HG02642 (cell line): ENCODE data around the gene HIGD1A.

ENCODE experiments used
- ATAC-seq: cut with Tn5 transposase; IDR thresholded peaks from one replicate; pipeline ENCODE4 v1.9.1; 2021; ENCODE audit warnings: mild to moderate bottlenecking; ENCODE audit not compliant: unreplicated experiment, poor library complexity

Gene HIGD1A

GRCh38 chr3:42741796-42742195 is 62.5 kb downstream of the HIGD1A start:
- ATAC-seq = no peak

GRCh38 chr3:42739401-42740158 is 64.7 kb downstream of the HIGD1A start:
- ATAC-seq = no peak

GRCh38 chr3:42736531-42736930 is 67.8 kb downstream of the HIGD1A start:
- no peak for ATAC-seq

- ATAC-seq = no peak
Measured at GRCh38 chr3:42736081-42736480, 68.2 kb downstream of the HIGD1A start.

- no peak for ATAC-seq
Measured at GRCh38 chr3:42735615-42736014, 68.7 kb downstream of the HIGD1A start.

GRCh38 chr3:42735019-42735418 is 69.3 kb downstream of the HIGD1A start:
- ATAC-seq = no peak

- ATAC-seq = no peak
Measured at GRCh38 chr3:42734263-42734860, 69.9 kb downstream of the HIGD1A start.

GRCh38 chr3:42733501-42734262 is 70.6 kb downstream of the HIGD1A start:
- ATAC-seq = no peak
